A549 (cell line): Measurements from ENCODE around the gene SPSB3.

ENCODE experiments used
- CBX2 ChIP-seq: fragments of 200-600 bp; sonication (generic); IDR thresholded peaks from 2 replicates; pipeline ENCODE4 v1.6.1; 2016; ENCODE audit warnings: low read depth, mild to moderate bottlenecking, borderline replicate concordance
- CHD4 ChIP-seq: fragments of 200-600 bp; sonication (generic); IDR thresholded peaks from 2 replicates; pipeline ENCODE4 v1.6.1; 2016; ENCODE audit warnings: antibody characterized with exemption, mild to moderate bottlenecking, borderline replicate concordance
- ESRRA ChIP-seq: fragments of 150-350 bp; IDR thresholded peaks from 2 replicates; pipeline ENCODE4 v1.6.1; 2014; ENCODE audit warnings: mild to moderate bottlenecking, low read length, borderline replicate concordance
- HDAC2 ChIP-seq: fragments of 200-600 bp; sonication (generic); IDR thresholded peaks from 2 replicates; pipeline ENCODE4 v1.6.1; 2016
- JUNB ChIP-seq: fragments of >200 bp; sonication (Bioruptor Twin); formaldehyde crosslinking; IDR thresholded peaks from 2 replicates; pipeline ENCODE4 v1.6.1; 2016
- MYC ChIP-seq: IDR thresholded peaks from 2 replicates; pipeline ENCODE4 v1.6.1; 2012; ENCODE audit warnings: mild to moderate bottlenecking, inconsistent platforms, low read length, improper control_type of control experiment, borderline replicate concordance
- POLR2A ChIP-seq: IDR thresholded peaks from 2 replicates; pipeline ENCODE4 v1.6.1; 2012; ENCODE audit warnings: mild to moderate bottlenecking, low read length
- TP53 ChIP-seq: fragments of 250-450 bp; sonication (Bioruptor Pico); IDR thresholded peaks from 2 replicates; pipeline ENCODE4 v1.5.0; 2021; ENCODE audit warnings: mild to moderate bottlenecking, moderate library complexity
- USF2 ChIP-seq: fragments of 450-650 bp; IDR thresholded peaks from 2 replicates; pipeline ENCODE4 v1.6.1; 2014; ENCODE audit warnings: antibody characterized with exemption
- TF ChIP-seq, protein P1 (sequence below): fragments of >200 bp; sonication (Bioruptor Twin); formaldehyde crosslinking; IDR thresholded peaks from 3 replicates; pipeline ENCODE4 v1.5.1; 2016

DNA sequence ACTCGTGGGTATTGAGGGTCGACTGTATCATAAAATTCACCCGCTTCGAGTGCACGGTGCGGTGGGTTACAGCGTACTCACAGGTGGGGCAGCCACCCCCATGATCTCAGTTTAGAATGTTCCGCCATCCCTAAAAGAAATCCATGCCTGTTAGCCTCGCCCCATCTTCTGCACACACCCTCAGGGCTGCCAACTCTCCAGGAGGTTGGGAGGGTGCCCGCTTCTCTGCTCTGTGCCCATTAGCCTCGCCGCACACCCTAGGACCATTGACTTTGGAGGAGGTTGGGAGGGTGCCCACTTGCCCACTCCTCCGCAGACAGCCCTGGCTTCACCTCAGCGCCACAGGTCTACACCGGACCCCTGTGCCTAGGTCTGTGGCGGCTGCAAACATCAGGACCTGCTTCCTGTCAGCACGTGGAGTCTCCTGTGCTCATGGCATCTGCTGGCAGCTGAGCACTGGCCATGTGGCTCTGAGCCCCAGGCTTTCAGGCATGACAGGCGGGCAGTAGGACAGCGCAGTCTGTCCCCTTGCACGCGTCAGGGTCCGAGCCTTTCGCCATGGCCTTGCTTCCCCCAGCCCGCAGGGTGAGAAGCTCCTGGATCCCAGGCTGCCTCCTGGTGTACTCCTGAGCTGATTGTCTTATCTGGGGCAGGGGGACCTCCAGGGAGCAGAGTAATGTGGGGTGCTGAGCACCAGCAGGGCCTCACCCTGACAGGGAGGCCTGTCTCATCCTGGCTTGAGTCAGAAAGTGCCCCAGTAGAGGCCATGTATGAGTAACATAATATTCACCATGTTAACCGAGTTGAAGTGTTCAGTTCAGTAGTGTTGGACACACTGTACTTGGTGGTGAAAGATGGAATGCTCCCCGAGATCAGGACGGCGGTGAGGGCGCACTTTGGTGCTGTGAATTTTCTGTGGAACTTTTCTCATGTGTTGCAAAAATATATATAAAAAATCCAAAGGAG is 32.9 kb downstream of the SPSB3 start:
- TF ChIP-seq, protein P1, sequence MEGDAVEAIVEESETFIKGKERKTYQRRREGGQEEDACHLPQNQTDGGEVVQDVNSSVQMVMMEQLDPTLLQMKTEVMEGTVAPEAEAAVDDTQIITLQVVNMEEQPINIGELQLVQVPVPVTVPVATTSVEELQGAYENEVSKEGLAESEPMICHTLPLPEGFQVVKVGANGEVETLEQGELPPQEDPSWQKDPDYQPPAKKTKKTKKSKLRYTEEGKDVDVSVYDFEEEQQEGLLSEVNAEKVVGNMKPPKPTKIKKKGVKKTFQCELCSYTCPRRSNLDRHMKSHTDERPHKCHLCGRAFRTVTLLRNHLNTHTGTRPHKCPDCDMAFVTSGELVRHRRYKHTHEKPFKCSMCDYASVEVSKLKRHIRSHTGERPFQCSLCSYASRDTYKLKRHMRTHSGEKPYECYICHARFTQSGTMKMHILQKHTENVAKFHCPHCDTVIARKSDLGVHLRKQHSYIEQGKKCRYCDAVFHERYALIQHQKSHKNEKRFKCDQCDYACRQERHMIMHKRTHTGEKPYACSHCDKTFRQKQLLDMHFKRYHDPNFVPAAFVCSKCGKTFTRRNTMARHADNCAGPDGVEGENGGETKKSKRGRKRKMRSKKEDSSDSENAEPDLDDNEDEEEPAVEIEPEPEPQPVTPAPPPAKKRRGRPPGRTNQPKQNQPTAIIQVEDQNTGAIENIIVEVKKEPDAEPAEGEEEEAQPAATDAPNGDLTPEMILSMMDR = no peak
- TF ChIP-seq MYC = no peak
- no peak for TF ChIP-seq HDAC2
- TF ChIP-seq POLR2A = no peak
- no peak for TF ChIP-seq USF2
- no peak for TF ChIP-seq ESRRA
- TF ChIP-seq JUNB = no peak
- TF ChIP-seq TP53 = no peak
- no peak for TF ChIP-seq CHD4
- TF ChIP-seq CBX2 = no peak
